Muscle layer of colon (tissue), 2 donors: ENCODE data around the gene HEXD.
A peak's percentile ranks its signal among the peaks of the same experiment; 100 is the strongest.
"Not testable (repeated sequence)": the region's sequence is repeated elsewhere in the genome, so short reads cannot be mapped to it uniquely, and the experiment has no call there.

Experiments used
- H3K27ac ChIP-seq: one replicate; pipeline ENCODE4 v1.7.0; 2013; ENCODE audit warnings: low read depth, mild to moderate bottlenecking, low read length, moderate library complexity
- H3K27me3 ChIP-seq, 2 donors: one replicate each; pipeline ENCODE4 v1.7.0; 2013; ENCODE audit warnings: low read length in 2 of 2, mild to moderate bottlenecking in 2 of 2; ENCODE audit not compliant: insufficient read depth in 2 of 2, control insufficient read depth in 1 of 2
- H3K36me3 ChIP-seq: one replicate; pipeline ENCODE4 v1.7.0; 2013; ENCODE audit warnings: mild to moderate bottlenecking, low read length; ENCODE audit not compliant: insufficient read depth
- H3K4me1 ChIP-seq: one replicate; pipeline ENCODE4 v1.7.0; 2013; ENCODE audit warnings: mild to moderate bottlenecking, low read length; ENCODE audit not compliant: insufficient read depth
- H3K4me3 ChIP-seq, 2 donors: one replicate each; pipeline ENCODE4 v1.7.0; 2013; ENCODE audit warnings: low read length in 2 of 2, low read depth in 1 of 2, mild to moderate bottlenecking in 1 of 2, moderate library complexity in 1 of 2
- H3K9ac ChIP-seq: one replicate; pipeline ENCODE4 v1.7.0; 2013; ENCODE audit warnings: low read length
- H3K9me3 ChIP-seq: one replicate; pipeline ENCODE4 v1.7.0; 2013; ENCODE audit warnings: mild to moderate bottlenecking, low read length
- donor health status: abdominal sarcoma.
- donor health status: Adenocarcinoma of cecum.

Gene HEXD

DNA sequence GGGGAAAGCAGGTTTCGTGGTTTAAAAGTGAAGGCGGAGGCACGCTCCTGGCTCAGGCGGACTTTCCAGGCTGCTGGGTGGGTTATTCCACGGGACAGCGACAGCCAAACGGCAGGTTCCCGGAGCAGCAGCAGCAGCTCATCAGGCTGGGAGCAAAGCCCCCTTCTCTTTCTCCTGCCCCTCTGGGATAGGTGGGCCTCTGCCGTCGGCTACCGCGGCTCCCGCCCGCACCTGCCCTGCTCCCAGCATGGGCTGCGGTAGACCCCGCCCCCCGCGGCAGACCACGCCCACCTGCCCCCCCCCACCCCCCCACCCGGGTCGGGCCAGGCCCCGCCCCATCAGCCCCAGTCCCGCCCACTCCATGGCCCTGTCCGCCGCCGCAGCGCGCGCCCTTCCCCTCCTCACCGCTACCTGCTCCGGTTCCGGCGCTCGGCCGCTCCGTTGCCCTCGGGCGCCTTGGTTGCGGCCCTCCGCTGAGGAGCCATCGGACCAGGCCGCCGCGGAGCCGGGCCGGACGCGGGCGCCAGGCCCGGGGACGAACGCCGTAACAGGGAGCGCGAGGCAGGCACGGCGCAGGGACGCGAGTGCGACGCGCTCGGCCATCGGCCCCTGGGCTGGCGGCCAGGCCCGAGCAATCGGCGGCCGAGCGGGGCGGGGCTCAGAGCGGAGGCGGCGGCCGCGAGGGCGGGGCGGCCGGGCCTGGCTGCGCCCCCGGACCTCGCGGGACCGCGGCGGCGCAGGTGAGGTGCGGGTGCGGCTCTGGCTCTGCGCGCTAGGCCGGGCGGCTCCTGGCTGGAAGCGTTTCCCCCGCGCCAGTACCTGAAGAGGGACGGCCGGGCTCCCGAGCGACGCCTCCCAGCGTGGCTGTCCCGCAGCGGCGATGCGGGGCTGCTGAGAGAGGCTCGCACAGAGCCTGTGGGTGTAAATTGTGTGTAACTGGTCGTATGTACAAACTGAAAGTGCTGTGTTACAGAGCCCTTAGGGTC lies at the start of gene HEXD, which contains the start of gene OGFOD3:
Gene HEXD (plus strand): TSS at position 347 of the 986 bp plus-strand sequence. CDS start 1,453 bp downstream, outside the sequence.
Gene OGFOD3 (minus strand): TSS at position 586 of the 986 bp plus-strand sequence. CDS start 101 bp downstream, at position 485.
- Histone ChIP-seq H3K9me3 (no peaks in the 10 kb centered on the region), H3K36me3 (no peaks in the 10 kb centered on the region), H3K9ac (no peak within 1 kb of the TSS), H3K4me1 (peaks cover 11% of the 10 kb centered on the region), H3K27ac (peak within 1 kb of the TSS; percentile 63), H3K27me3 (no peaks in the 10 kb centered on the region), H3K4me3 (peak within 1 kb of the TSS; percentile 56 to 94)

DNA sequence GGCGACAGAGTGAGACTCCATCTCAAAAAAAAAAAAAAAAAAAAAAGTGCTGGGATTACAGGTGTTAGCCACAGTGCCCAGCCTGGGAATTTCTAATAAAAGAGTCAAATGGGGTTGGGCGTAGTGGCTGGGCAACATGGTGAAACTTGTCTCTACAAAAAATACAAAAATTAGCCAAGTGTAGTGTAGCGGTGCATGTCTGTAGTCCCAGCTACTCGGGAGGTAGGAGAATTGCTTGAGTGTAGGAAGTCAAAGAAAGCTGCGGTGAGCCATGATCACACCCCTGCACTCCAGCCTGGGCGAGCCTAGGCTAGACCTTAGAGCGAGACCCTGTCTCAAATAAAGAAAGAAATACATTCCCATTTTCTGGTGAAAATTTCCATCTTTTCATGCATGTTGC lies 48.9 kb upstream of the HEXD start:
- no peaks in the 10 kb centered on the region for H3K9me3 ChIP-seq
- no peak overlapping the region for H3K27ac ChIP-seq
- H3K9ac ChIP-seq = no peak overlapping the region
- no peak overlapping the region for H3K4me3 ChIP-seq
- no peaks in the 10 kb centered on the region for H3K36me3 ChIP-seq
- H3K27me3 ChIP-seq = peaks cover 9 to 33% of the 10 kb centered on the region in 2 donors
- H3K4me1 ChIP-seq = peaks cover 9% of the 10 kb centered on the region

DNA sequence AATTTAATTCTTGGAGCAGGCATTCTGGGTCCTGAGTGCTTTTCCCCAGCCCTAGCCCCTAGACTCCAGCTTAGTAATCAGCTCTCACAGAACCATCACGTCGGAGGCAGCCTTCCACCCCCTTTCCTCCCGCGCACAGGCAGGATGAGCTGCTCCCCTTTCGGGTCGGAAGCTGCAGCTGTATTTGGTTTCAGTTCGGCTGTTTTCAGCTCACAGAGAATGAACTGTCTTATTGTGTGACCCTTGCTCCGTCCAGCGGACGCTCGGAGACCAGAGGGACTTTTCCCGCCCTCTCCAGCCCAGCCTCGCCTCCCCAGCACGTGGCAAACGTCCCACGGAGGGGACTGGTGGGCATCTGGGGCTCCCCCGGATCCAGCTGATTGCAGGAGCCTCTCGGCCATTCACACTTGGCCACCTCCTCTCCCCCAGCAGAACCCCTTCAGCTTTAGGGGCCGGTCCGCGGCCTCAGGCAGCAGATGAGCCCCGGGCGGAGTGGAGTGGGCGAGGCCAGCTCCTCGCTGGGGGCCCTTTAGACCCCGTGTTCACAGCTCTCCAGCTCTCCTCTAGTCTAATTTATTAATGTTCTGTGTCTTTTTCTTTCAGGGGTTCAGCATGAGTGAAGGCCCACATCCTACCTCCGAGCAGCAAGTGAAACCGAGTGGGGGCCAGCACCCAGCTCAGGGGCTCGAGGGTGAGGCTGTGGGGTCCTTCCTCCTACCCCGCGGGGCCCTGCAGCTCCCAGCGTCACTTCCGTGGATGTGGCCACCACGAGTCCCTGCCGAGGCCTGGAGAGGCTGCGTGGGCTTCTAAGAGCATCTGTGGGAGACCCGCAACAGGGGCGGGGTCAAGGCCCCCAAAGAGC lies 47.4 kb upstream of the HEXD start:
- H3K9ac ChIP-seq = no peak overlapping the region
- H3K4me1 ChIP-seq = peaks cover 9% of the 10 kb centered on the region
- H3K36me3 ChIP-seq = no peaks in the 10 kb centered on the region
- H3K27me3 ChIP-seq = peaks cover 9 to 48% of the 10 kb centered on the region in 2 donors
- H3K9me3 ChIP-seq = no peaks in the 10 kb centered on the region
- peak overlapping the region; percentile 27 to 41 for H3K4me3 ChIP-seq
- H3K27ac ChIP-seq = no peak overlapping the region

DNA sequence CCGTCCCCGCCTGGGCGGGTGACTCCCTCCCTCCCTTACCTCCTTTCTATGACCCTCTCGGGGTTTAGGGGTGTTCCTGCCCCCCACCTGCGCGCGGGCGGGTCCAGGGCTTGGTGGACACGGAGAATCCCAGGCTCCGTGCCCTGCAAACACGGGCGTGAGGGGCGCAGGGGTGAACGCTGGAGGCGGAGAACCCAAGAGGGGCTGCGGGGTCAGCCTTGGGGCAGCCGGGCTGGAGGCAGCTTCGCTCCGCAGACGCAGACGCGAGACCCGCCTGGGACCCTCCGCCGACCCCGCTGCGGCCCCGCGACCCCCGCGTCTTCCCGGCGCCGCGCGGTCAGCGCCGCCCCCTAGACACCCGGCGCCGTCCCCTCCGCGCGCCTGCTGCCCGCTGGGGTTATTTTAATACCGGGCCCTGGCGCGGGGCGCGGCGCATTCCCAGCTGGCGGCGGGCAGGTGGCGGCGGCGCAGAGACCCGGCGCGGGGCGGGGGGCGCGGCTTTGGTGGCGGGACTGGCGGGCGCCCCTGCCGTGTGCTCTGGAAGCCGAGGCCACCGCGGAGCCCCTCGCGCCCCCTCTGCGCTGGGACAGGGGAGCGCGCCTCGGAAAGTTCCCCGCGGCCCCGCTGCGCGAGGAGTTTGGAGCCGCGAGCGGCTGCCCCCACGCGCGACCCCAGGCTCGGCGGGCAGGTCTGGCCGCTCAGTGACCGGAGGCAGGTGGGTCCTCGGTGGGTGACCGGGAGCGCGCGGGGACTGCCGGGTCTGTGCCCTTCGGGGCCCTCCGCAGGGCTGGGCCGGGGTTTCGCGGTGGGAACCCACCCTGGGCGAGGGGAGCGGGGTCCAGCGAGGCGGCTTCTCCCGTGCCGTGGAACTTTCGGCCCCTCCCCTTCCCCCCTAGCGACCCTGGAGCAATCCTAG lies 46.6 kb upstream of the HEXD start, which contains the start of gene UTS2R:
Gene UTS2R (plus strand): TSS at position 433 of the 916 bp plus-strand sequence. CDS start 2,560 bp downstream, outside the sequence.
- H3K36me3 ChIP-seq = no peaks in the 10 kb centered on the region
- H3K27ac ChIP-seq = no peak within 1 kb of the TSS
- no peaks in the 10 kb centered on the region for H3K9me3 ChIP-seq
- H3K4me1 ChIP-seq = peaks cover 9% of the 10 kb centered on the region
- peak within 1 kb of the TSS; percentile 27 to 41 for H3K4me3 ChIP-seq
- H3K27me3 ChIP-seq = peaks cover 9 to 56% of the 10 kb centered on the region in 2 donors
- H3K9ac ChIP-seq = no peak within 1 kb of the TSS

DNA sequence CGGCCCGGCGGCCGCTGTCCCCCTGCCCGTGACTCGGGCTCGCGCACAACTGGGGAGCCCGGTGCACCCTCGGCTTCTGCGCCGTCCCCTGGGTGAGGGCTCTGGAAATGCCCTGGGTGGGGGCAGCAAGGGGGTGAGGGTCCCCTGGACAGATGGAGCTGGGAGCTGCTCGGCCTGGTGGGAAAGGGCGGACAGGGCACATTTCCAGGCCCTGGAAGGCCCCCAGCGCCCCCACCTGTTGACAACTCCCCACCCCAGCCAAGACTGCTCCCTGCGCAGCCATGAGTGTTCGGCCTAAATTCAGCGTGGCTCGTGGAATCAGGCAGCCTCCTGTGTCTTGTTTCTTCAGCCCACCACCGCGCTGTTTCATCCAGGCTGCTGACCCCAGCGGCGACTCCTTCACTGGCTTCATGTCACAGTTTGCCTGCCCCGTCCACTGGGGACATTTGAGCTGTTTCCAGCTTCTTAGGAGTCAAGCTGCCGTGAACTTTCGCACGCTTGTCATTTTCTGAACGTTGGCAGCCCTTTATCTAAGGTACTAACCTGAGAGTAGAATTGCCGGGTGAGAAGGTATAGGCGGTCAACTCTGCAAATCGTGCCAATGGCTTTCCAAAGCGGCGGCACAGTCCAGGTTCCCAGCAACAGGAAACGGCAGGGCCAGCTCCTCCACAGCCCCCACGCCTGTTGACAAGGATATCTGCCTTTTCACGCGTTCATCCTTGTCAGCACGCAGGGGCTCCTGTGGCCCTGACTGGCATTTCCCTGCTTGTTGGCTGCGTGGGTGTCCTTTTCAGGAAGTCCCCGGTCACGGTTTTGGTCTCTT lies 45.7 kb upstream of the HEXD start:
- Histone ChIP-seq H3K4me1 (peaks cover 9% of the 10 kb centered on the region), H3K9ac (no peak overlapping the region), H3K4me3 (no peak overlapping the region), H3K27ac (no peak overlapping the region), H3K9me3 (no peaks in the 10 kb centered on the region), H3K36me3 (no peaks in the 10 kb centered on the region), H3K27me3 (peaks cover 9 to 57% of the 10 kb centered on the region in 2 donors)

DNA sequence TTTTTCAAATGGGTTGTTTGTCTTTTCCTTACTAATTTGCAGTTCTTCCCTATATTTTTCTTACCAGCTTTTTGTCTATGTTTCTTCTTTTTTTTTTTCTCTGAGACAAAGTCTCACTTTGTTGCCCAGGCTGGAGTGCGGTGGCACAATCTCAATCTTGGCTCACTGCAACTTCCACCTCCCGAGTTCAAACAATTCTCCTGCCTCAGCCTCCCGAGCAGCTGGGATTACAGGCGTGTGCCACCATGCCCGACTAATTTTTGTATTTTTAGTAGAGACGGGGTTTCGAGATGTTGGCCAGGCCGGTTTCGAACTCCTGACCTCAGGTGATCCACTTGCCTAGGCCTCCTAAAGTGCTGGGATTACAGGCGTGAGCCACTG lies 45.1 kb upstream of the HEXD start:
- H3K27ac ChIP-seq, H3K9me3 ChIP-seq, H3K9ac ChIP-seq, H3K36me3 ChIP-seq, H3K4me1 ChIP-seq, H3K4me3 ChIP-seq: not testable (repeated sequence)
- peaks cover 9 to 59% of the 10 kb centered on the region in 2 donors for H3K27me3 ChIP-seq

DNA sequence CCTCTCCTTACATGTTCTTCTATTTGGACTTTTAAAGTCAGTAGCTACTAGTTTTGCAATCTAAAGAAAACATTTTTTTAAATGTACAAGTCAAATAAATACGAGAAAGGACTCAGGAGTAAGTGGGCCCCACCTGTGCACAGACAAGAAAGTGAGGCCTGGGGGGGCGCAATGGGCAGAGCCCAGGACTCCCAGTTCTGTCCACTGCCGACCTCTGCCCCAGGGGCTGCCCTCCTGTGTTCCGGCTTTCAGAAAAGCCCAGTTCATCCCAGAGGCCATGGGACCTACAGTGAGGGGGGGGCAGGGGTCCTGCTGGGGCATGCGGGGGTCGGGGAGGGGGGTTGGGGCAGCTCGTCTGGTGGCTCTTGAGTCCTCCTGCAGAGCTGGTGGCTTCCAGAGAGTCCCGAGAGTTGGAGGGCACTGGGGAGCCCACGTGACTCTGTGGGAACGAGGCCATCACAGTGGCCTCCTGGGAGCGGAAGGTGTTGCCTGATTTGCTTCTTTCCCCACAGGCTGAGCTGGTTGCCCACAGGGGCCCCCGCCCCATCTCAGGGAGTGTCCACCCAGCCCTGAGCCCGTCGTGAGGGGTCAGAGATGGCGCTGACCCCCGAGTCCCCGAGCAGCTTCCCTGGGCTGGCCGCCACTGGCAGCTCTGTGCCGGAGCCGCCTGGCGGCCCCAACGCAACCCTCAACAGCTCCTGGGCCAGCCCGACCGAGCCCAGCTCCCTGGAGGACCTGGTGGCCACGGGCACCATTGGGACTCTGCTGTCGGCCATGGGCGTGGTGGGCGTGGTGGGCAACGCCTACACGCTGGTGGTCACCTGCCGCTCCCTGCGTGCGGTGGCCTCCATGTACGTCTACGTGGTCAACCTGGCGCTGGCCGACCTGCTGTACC lies 44.2 kb upstream of the HEXD start:
- peaks cover 16 to 68% of the 10 kb centered on the region in 2 donors for H3K27me3 ChIP-seq

DNA sequence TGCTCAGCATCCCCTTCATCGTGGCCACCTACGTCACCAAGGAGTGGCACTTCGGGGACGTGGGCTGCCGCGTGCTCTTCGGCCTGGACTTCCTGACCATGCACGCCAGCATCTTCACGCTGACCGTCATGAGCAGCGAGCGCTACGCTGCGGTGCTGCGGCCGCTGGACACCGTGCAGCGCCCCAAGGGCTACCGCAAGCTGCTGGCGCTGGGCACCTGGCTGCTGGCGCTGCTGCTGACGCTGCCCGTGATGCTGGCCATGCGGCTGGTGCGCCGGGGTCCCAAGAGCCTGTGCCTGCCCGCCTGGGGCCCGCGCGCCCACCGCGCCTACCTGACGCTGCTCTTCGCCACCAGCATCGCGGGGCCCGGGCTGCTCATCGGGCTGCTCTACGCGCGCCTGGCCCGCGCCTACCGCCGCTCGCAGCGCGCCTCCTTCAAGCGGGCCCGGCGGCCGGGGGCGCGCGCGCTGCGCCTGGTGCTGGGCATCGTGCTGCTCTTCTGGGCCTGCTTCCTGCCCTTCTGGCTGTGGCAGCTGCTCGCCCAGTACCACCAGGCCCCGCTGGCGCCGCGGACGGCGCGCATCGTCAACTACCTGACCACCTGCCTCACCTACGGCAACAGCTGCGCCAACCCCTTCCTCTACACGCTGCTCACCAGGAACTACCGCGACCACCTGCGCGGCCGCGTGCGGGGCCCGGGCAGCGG lies 43.4 kb upstream of the HEXD start:
- Histone ChIP-seq H3K9me3 (no peaks in the 10 kb centered on the region), H3K4me1 (peaks cover 9% of the 10 kb centered on the region), H3K27me3 (peaks cover 16 to 68% of the 10 kb centered on the region in 2 donors), H3K4me3 (no peak overlapping the region), H3K27ac (no peak overlapping the region), H3K36me3 (no peaks in the 10 kb centered on the region), H3K9ac (no peak overlapping the region)

More for the DNA sequence above, 44.2 kb upstream of the HEXD start:
- Histone ChIP-seq H3K4me1 (peaks cover 9% of the 10 kb centered on the region), H3K4me3 (no peak overlapping the region), H3K27ac (no peak overlapping the region), H3K36me3 (no peaks in the 10 kb centered on the region), H3K9me3 (no peaks in the 10 kb centered on the region), H3K9ac (no peak overlapping the region)
